Parathyroid adenoma (tissue), 2 donors: ENCODE results near the gene SIX1.

Experiments
- H2AFZ ChIP-seq: fragments of 300-600 bp; sonication (generic); one replicate; pipeline ENCODE4 v1.7.0; 2017; ENCODE audit warnings: antibody characterized with exemption, mild to moderate bottlenecking
- H3K27ac ChIP-seq: fragments of 300-600 bp; sonication (generic); one replicate; pipeline ENCODE4 v1.7.0; 2017
- H3K27me3 ChIP-seq: fragments of 300-600 bp; sonication (generic); one replicate; pipeline ENCODE4 v1.7.0; 2017; ENCODE audit warnings: low read length; ENCODE audit not compliant: control insufficient read depth, insufficient read depth
- H3K36me3 ChIP-seq: fragments of 300-600 bp; sonication (generic); one replicate; pipeline ENCODE4 v1.7.0; 2017; ENCODE audit warnings: low read length; ENCODE audit not compliant: control insufficient read depth, insufficient read depth
- H3K4me1 ChIP-seq: fragments of 300-600 bp; sonication (generic); one replicate; pipeline ENCODE4 v1.7.0; 2017; ENCODE audit warnings: control low read depth
- H3K4me2 ChIP-seq: fragments of 300-600 bp; sonication (generic); one replicate; pipeline ENCODE4 v1.7.0; 2017; ENCODE audit warnings: low read length
- H3K4me3 ChIP-seq: fragments of 300-600 bp; sonication (generic); one replicate; pipeline ENCODE4 v1.7.0; 2017; ENCODE audit warnings: low read depth, low read length
- H3K79me2 ChIP-seq: fragments of 300-600 bp; sonication (generic); one replicate; pipeline ENCODE4 v1.7.0; 2017; ENCODE audit warnings: control low read depth
- H3K9ac ChIP-seq: fragments of 300-600 bp; sonication (generic); one replicate; pipeline ENCODE4 v1.7.0; 2017; ENCODE audit warnings: mild to moderate bottlenecking
- H3K9me3 ChIP-seq: fragments of 300-600 bp; sonication (generic); one replicate; pipeline ENCODE4 v1.7.0; 2017; ENCODE audit warnings: low read length; ENCODE audit not compliant: control insufficient read depth
- TF ChIP-seq, protein P1 (sequence below): fragments of 300-600 bp; sonication (generic); IDR thresholded peaks from one replicate; pipeline ENCODE4 v1.7.0; 2017; ENCODE audit warnings: antibody characterized with exemption, mild to moderate bottlenecking
- donor health status: primary hyperparathyroidism.

SIX1 gene

DNA sequence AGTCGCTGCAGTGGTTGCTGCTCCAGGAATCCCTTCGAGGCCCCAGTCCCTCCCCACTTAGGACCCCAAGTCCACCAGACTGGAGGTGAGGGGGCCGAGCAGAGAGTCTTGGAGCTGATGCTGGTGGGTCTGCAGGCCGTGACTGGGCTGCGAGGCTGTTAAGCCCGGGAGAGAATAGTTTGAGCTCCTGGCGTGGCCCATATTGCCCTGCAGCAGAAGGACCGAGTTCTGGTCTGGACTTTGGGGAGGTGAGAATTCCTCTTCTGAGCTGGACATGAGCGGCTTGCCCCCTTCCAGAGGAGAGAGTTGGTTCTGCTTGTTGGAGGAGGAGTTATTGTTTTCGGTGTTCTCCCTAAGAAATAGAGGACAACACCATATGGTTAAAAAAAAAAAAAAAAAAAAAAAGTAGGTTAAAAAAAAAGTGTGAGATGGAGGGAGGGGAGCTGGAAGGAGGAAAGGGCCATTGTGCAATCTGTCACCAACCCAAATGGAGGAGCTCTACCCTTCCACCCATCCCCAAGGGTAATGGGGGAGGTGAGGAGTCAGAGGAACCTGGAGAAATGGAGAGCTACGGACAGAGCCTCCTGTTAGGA, 3.0 kb downstream of the SIX1 start:
- peaks cover 8% of the 10 kb centered on the region for H3K4me1 ChIP-seq

DNA sequence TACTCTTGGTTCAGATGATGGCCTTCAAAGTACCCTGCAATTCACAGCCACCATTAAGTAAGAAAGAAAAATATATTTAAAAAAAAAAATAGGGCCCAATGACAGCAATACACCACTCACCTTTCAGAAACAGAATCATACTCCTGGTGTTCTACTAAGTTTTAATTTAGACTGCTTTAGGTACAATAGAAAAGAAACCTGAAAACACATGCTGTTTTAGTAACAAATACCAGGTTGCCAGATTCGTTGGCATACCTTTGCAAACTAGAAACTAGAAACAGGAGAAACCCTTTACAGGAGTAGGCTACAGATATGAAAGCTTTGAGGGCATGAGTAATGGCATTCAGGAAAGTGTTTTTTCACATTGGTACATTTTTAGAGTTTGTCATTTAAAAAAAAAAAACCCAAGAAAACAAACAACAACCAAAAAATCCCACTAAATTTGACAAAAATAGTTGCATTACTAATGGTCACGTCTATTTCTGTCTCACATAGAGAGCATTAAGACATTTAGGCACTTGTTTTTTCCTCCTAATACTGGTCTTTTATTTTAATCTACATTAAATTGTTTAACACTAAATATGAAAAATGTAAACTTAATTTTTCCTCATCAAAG, 4.0 kb downstream of the SIX1 start:
- H3K4me3 ChIP-seq: peak overlapping the region; percentile 87
- peaks cover 83% of the 10 kb centered on the region for H3K79me2 ChIP-seq
- H2AFZ ChIP-seq: no peak overlapping the region
- H3K9ac ChIP-seq: peak overlapping the region; percentile 58
- peaks cover 4% of the 10 kb centered on the region for H3K36me3 ChIP-seq
- H3K4me2 ChIP-seq: peak overlapping the region; percentile 94
- no peaks in the 10 kb centered on the region for H3K27me3 ChIP-seq
- peak overlapping the region; percentile 96 for H3K27ac ChIP-seq
- TF ChIP-seq, protein P1, sequence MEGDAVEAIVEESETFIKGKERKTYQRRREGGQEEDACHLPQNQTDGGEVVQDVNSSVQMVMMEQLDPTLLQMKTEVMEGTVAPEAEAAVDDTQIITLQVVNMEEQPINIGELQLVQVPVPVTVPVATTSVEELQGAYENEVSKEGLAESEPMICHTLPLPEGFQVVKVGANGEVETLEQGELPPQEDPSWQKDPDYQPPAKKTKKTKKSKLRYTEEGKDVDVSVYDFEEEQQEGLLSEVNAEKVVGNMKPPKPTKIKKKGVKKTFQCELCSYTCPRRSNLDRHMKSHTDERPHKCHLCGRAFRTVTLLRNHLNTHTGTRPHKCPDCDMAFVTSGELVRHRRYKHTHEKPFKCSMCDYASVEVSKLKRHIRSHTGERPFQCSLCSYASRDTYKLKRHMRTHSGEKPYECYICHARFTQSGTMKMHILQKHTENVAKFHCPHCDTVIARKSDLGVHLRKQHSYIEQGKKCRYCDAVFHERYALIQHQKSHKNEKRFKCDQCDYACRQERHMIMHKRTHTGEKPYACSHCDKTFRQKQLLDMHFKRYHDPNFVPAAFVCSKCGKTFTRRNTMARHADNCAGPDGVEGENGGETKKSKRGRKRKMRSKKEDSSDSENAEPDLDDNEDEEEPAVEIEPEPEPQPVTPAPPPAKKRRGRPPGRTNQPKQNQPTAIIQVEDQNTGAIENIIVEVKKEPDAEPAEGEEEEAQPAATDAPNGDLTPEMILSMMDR: no peak
- H3K4me1 ChIP-seq: no peaks in the 10 kb centered on the region
- H3K9me3 ChIP-seq: no peaks in the 10 kb centered on the region

More for the DNA sequence above, 3.0 kb downstream of the SIX1 start:
- peak overlapping the region; percentile 96 for H3K27ac ChIP-seq
- TF ChIP-seq, protein P1: no peak
- H3K27me3 ChIP-seq: no peaks in the 10 kb centered on the region
- peak overlapping the region; percentile 87 for H3K4me3 ChIP-seq
- H3K9ac ChIP-seq: peak overlapping the region; percentile 9
- peaks cover 4% of the 10 kb centered on the region for H3K36me3 ChIP-seq
- no peaks in the 10 kb centered on the region for H3K9me3 ChIP-seq
- peak overlapping the region; percentile 94 for H3K4me2 ChIP-seq
- peaks cover 78% of the 10 kb centered on the region for H3K79me2 ChIP-seq
- H2AFZ ChIP-seq: no peak overlapping the region

DNA sequence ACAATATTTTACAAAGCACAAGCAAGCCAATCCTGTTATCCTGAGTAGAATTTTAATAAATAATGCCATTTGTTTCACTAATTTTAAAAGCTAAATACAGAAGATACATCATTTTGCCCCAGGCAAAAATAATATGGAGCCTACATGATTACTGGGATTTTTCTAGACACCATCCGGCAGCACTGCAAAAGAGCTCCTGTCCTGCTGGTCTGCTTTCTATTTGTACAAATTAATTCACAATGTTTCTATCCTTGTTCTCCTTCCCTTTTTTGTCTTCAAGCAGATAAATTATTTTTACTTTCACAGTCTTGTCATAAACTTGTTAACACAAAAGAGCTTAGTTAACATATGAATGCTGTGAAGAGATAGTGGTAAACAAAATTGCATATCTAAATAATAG, 4.6 kb downstream of the SIX1 start:
- no peaks in the 10 kb centered on the region for H3K27me3 ChIP-seq
- peaks cover 5% of the 10 kb centered on the region for H3K4me1 ChIP-seq
- H3K36me3 ChIP-seq: peaks cover 4% of the 10 kb centered on the region
- TF ChIP-seq, protein P1: no peak
- peak overlapping the region; percentile 94 for H3K4me2 ChIP-seq
- H3K27ac ChIP-seq: peak overlapping the region; percentile 96
- H2AFZ ChIP-seq: no peak overlapping the region
- peak overlapping the region; percentile 87 for H3K4me3 ChIP-seq
- no peaks in the 10 kb centered on the region for H3K9me3 ChIP-seq
- H3K79me2 ChIP-seq: peaks cover 87% of the 10 kb centered on the region
- H3K9ac ChIP-seq: peak overlapping the region; percentile 69

DNA sequence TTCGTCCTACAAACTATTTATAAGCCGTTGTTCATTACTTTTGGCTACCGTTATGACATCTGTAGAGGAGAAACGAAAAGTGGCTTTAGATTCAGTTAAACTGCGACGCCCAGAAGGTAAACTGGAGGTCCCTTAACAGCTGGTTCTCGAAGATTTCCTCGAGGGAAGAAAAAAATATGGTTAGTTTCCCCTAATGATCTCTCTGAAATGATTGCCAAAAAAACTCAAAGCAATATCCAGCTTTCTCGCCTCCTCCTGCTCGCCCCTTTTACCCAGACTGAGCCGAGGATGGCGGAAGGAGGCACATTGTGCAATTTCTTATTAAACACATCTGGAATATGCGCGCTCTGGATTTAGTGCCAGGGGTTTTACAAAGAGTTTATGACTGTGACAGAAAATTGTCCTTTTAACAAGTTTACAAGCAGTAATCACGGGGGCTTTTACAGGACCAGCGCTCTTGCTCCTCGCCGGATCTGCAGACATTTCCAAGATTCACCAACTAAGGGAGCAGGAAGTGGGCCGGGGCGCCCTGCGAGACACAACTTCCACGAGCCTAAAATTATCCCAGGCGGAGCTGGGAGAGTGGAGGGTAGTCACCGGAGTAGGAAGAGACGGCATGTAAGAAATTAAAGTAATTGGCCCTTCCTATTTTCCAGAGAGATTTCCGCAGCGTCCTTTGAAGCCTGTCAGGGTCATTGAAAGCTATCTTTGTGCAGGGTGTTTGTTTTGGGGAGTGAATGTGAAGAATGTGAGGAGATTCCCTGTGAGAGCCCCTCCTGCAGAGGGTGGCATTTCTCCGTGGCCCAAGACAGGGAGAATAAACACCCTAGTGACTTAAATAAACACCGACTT, 5.6 kb downstream of the SIX1 start:
- Histone ChIP-seq H3K27me3 (no peaks in the 10 kb centered on the region), H2AFZ (no peak overlapping the region), H3K36me3 (peaks cover 4% of the 10 kb centered on the region), H3K4me1 (peaks cover 13% of the 10 kb centered on the region), H3K27ac (peak overlapping the region; percentile 96), H3K79me2 (peaks cover 84% of the 10 kb centered on the region), H3K9me3 (no peaks in the 10 kb centered on the region), H3K4me3 (peak overlapping the region; percentile 87), H3K9ac (peak overlapping the region; percentile 69), H3K4me2 (peak overlapping the region; percentile 94)
- TF ChIP-seq, protein P1: no peak
